H9 (cell line): Measurements from ENCODE around the gene ADCY5. TPM values are rescaled to one million over a fixed set of nuclear protein-coding genes. Genes with fewer than 3 reads are reported as not detected.
"Not testable (repeated sequence)": the region's sequence is repeated elsewhere in the genome, so short reads cannot be mapped to it uniquely, and the experiment has no call there.

Experiments
- DNase-seq: peaks from one replicate; pipeline ENCODE4 v3.0.0-alpha.2; 2017
- H2AFZ ChIP-seq: one replicate; pipeline ENCODE4 v1.6.1; 2013; ENCODE audit warnings: mild to moderate bottlenecking, low read length, control low read depth, moderate library complexity
- H2AK5ac ChIP-seq: 2 replicates; pipeline ENCODE4 v1.6.1; 2013; ENCODE audit warnings: low read length, control low read depth, mixed read lengths; ENCODE audit not compliant: insufficient read length
- H2BK120ac ChIP-seq: one replicate; pipeline ENCODE4 v1.6.1; 2013; ENCODE audit warnings: low read depth, mild to moderate bottlenecking, low read length, control low read depth, inconsistent platforms; ENCODE audit not compliant: poor library complexity, severe bottlenecking
- H2BK12ac ChIP-seq: 2 replicates; pipeline ENCODE4 v1.6.1; 2013; ENCODE audit warnings: low read length, control low read depth, mixed read lengths, low read depth; ENCODE audit not compliant: insufficient read length
- H2BK15ac ChIP-seq: 2 replicates; pipeline ENCODE4 v1.6.1; 2013; ENCODE audit warnings: low read depth, low read length, control low read depth
- H2BK20ac ChIP-seq: one replicate; pipeline ENCODE4 v1.6.1; 2013; ENCODE audit warnings: low read depth, mild to moderate bottlenecking, low read length, control low read depth, inconsistent platforms; ENCODE audit not compliant: poor library complexity, severe bottlenecking
- H2BK5ac ChIP-seq: 2 replicates; pipeline ENCODE4 v1.6.1; 2013; ENCODE audit warnings: low read length, control low read depth, mixed read lengths; ENCODE audit not compliant: insufficient read length
- H3K14ac ChIP-seq: 2 replicates; pipeline ENCODE4 v1.6.1; 2013; ENCODE audit warnings: low read length, control low read depth; ENCODE audit not compliant: insufficient read depth
- H3K18ac ChIP-seq: 2 replicates; pipeline ENCODE4 v1.6.1; 2013; ENCODE audit warnings: low read depth, mild to moderate bottlenecking, mixed read lengths, low read length, control low read depth; ENCODE audit not compliant: insufficient read length
- H3K23ac ChIP-seq: 2 replicates; pipeline ENCODE4 v1.6.1; 2013; ENCODE audit warnings: low read length, control low read depth, mixed read lengths, low read depth; ENCODE audit not compliant: insufficient read length
- H3K23me2 ChIP-seq: 2 replicates; pipeline ENCODE4 v1.6.1; 2013; ENCODE audit warnings: low read depth, mild to moderate bottlenecking, mixed read lengths, low read length, control low read depth; ENCODE audit not compliant: insufficient read length, poor library complexity, severe bottlenecking
- H3K27ac ChIP-seq: 2 replicates; pipeline ENCODE4 v1.5.1; 2013; ENCODE audit warnings: low read length, control low read depth, mixed read lengths, low read depth; ENCODE audit not compliant: insufficient read length
- H3K27me3 ChIP-seq: 2 replicates; pipeline ENCODE4 v1.6.1; 2013; ENCODE audit warnings: low read length, control low read depth, inconsistent platforms; ENCODE audit not compliant: insufficient read depth
- H3K4ac ChIP-seq: 2 replicates; pipeline ENCODE4 v1.6.1; 2013; ENCODE audit warnings: low read depth, mild to moderate bottlenecking, control low read depth, inconsistent platforms, low read length, moderate library complexity
- H3K4me1 ChIP-seq: 2 replicates; pipeline ENCODE4 v1.6.1; 2013; ENCODE audit warnings: low read length, control low read depth, inconsistent platforms; ENCODE audit not compliant: insufficient read depth
- H3K4me2 ChIP-seq: 2 replicates; pipeline ENCODE4 v1.6.1; 2013; ENCODE audit warnings: low read length, control low read depth, mixed read lengths; ENCODE audit not compliant: insufficient read length, insufficient read depth
- H3K56ac ChIP-seq: 2 replicates; pipeline ENCODE4 v1.6.1; 2013; ENCODE audit warnings: low read depth, mild to moderate bottlenecking, mixed read lengths, low read length, control low read depth; ENCODE audit not compliant: insufficient read length
- H3K79me1 ChIP-seq: 2 replicates; pipeline ENCODE4 v1.6.1; 2013; ENCODE audit warnings: low read depth, mild to moderate bottlenecking, moderate library complexity, low read length, control low read depth, inconsistent platforms; ENCODE audit not compliant: insufficient read depth, poor library complexity, severe bottlenecking
- H3K79me2 ChIP-seq: 2 replicates; pipeline ENCODE4 v1.6.1; 2013; ENCODE audit warnings: low read length, control low read depth, inconsistent platforms; ENCODE audit not compliant: insufficient read depth
- H3K9ac ChIP-seq: 2 replicates; pipeline ENCODE4 v1.6.1; 2013; ENCODE audit warnings: low read length, control low read depth, mixed read lengths; ENCODE audit not compliant: insufficient read length; ENCODE audit errors: extremely low read depth
- H3K9me3 ChIP-seq: one replicate; pipeline ENCODE4 v1.6.1; 2013; ENCODE audit warnings: low read depth, low read length, inconsistent platforms; ENCODE audit not compliant: control insufficient read depth
- H3T11ph ChIP-seq: one replicate; pipeline ENCODE4 v1.6.1; 2013; ENCODE audit warnings: mild to moderate bottlenecking, low read length, control low read depth, inconsistent platforms
- H4K20me1 ChIP-seq: one replicate; pipeline ENCODE4 v1.6.1; 2013; ENCODE audit not compliant: control insufficient read depth, insufficient read length, insufficient read depth
- H4K5ac ChIP-seq: 2 replicates; pipeline ENCODE4 v1.6.1; 2013; ENCODE audit warnings: low read depth, mild to moderate bottlenecking, mixed read lengths, low read length, control low read depth; ENCODE audit not compliant: insufficient read length
- H4K8ac ChIP-seq: replicated peaks from 2 replicates; pipeline ENCODE4 v1.6.1; 2013; ENCODE audit warnings: low read length, control low read depth, mixed read lengths, low read depth; ENCODE audit not compliant: insufficient read length
- H4K91ac ChIP-seq: 2 replicates; pipeline ENCODE4 v1.6.1; 2013; ENCODE audit warnings: low read depth, mild to moderate bottlenecking, moderate library complexity, mixed read lengths, low read length, control low read depth; ENCODE audit not compliant: insufficient read length
- H3K27ac Mint-ChIP-seq, 3 experiments: 2 replicates in 2 of 3; 3 replicates in 1 of 3; pipeline ENCODE4 v1.8.0; 2020 to 2021; ENCODE audit warnings: mixed read lengths in 3 of 3, mild to moderate bottlenecking in 1 of 3, moderate library complexity in 1 of 3
- H3K27me3 Mint-ChIP-seq: 2 replicates; pipeline ENCODE4 v1.8.0; 2021; ENCODE audit warnings: low read depth, mild to moderate bottlenecking, moderate library complexity, mixed read lengths
- H3K36me3 Mint-ChIP-seq, 3 experiments: 2 replicates in 2 of 3; 3 replicates in 1 of 3; pipeline ENCODE4 v1.8.0; 2020 to 2021; ENCODE audit warnings: low read depth in 3 of 3, mixed read lengths in 3 of 3; ENCODE audit not compliant: insufficient read depth in 1 of 3
- H3K4me1 Mint-ChIP-seq, 2 experiments: 2 replicates each; pipeline ENCODE4 v1.8.0; 2020; ENCODE audit warnings: mixed read lengths in 2 of 2
- H3K4me3 Mint-ChIP-seq, 2 experiments: 2 replicates in 1 of 2; 3 replicates in 1 of 2; pipeline ENCODE4 v1.8.0; 2020 to 2021; ENCODE audit warnings: mild to moderate bottlenecking in 2 of 2, mixed read lengths in 2 of 2, moderate library complexity in 1 of 2
- H3K9me3 Mint-ChIP-seq, 2 experiments: 2 replicates in 1 of 2; 3 replicates in 1 of 2; pipeline ENCODE4 v1.8.0; 2020; ENCODE audit warnings: mild to moderate bottlenecking in 2 of 2, mixed read lengths in 2 of 2, moderate library complexity in 1 of 2
- CTCF ChIP-seq: fragments of 200-600 bp; sonication (generic); conservative IDR thresholded peaks from 3 replicates; pipeline ENCODE4 v1.8.0; 2021; ENCODE audit warnings: antibody characterized with exemption, mild to moderate bottlenecking
- WGBS: extraction: QIAGEN DNeasy Blood & Tissue Kit; methylation state at CpG from one replicate; pipeline ENCODE4 v1.1.7; 2013; ENCODE audit warnings: missing lambda C conversion rate, low lambda C conversion rate, mixed read lengths; ENCODE audit not compliant: insufficient read length; ENCODE audit errors: extremely low coverage; 5-methylcytosine and 5-hydroxymethylcytosine counted together
- total RNA-seq: library from RNA; stranded (reverse); gene quantifications from 2 replicates; pipeline ENCODE4 v1.2.1, GENCODE V29; 2021

The ADCY5 gene
- total RNA-seq, 1 experiment from 2014 or later = 5.0 TPM

GRCh38 chr3:123488645-123489347 lies 39.9 kb upstream of the ADCY5 start:
- Mint-ChIP-seq H3K27me3 (peaks cover 3% of the 10 kb centered on the region; the same call in 1 of the 2 replicates), H3K36me3 (peaks cover 0 to 8% (median 0%) of the 10 kb centered on the region in 3 experiments; a peak in 4 of 7 replicates), H3K27ac (no peak overlapping the region), H3K4me3 (no peak overlapping the region; a peak in 1 of 5 replicates), H3K9me3 (no peaks in the 10 kb centered on the region; a peak in 1 of 5 replicates), H3K4me1 (peaks cover 0 to 2% of the 10 kb centered on the region in 2 experiments; a peak in 1 of 4 replicates)
- H3K9me3 ChIP-seq = no peaks in the 10 kb centered on the region
- H2BK5ac ChIP-seq = no peak overlapping the region
- WGBS = no CpG with 5 or more reads among the region's 5 CpGs
- H4K91ac ChIP-seq = no peak overlapping the region
- H2BK120ac ChIP-seq = no peak overlapping the region
- H2AFZ ChIP-seq = no peak overlapping the region
- H3K18ac ChIP-seq = no peak overlapping the region
- no peak overlapping the region for H4K5ac ChIP-seq
- no peak overlapping the region for H2BK20ac ChIP-seq
- no peak overlapping the region for H4K8ac ChIP-seq
- no peak for DNase-seq
- no peaks in the 10 kb centered on the region for H3K23me2 ChIP-seq
- H2BK15ac ChIP-seq = no peak overlapping the region
- H2BK12ac ChIP-seq = no peak overlapping the region
- H3K4me1 ChIP-seq = no peaks in the 10 kb centered on the region
- no peak overlapping the region for H3K56ac ChIP-seq
- H3K4ac ChIP-seq = no peak overlapping the region
- H3K9ac ChIP-seq = no peak overlapping the region
- TF ChIP-seq CTCF = no peak
- H3K27me3 ChIP-seq = no peaks in the 10 kb centered on the region
- no peaks in the 10 kb centered on the region for H4K20me1 ChIP-seq
- H3K79me2 ChIP-seq = no peaks in the 10 kb centered on the region
- no peak overlapping the region for H3T11ph ChIP-seq
- H3K14ac ChIP-seq = no peak overlapping the region
- no peaks in the 10 kb centered on the region for H3K79me1 ChIP-seq
- H3K4me2 ChIP-seq = no peak overlapping the region
- H3K27ac ChIP-seq = no peak overlapping the region
- no peak overlapping the region for H2AK5ac ChIP-seq
- H3K23ac ChIP-seq = no peak overlapping the region

GRCh38 chr3:123487063-123487462 lies 38.2 kb upstream of the ADCY5 start:
- H3K4me3 Mint-ChIP-seq, H3K27ac ChIP-seq, H3K4ac ChIP-seq, H4K5ac ChIP-seq, H3K4me2 ChIP-seq, H2AFZ ChIP-seq, H2BK20ac ChIP-seq, H3K9me3 ChIP-seq, H3K9me3 Mint-ChIP-seq, H4K8ac ChIP-seq, H2BK5ac ChIP-seq, H3K36me3 Mint-ChIP-seq, H2BK15ac ChIP-seq, H2AK5ac ChIP-seq, H3K18ac ChIP-seq, H3K79me2 ChIP-seq, H3K27me3 Mint-ChIP-seq, H3K14ac ChIP-seq, H3K27ac Mint-ChIP-seq, H3K23me2 ChIP-seq, H3K4me1 Mint-ChIP-seq, H3K4me1 ChIP-seq, H3K9ac ChIP-seq, H2BK120ac ChIP-seq, H3K23ac ChIP-seq, H3K56ac ChIP-seq, H3K79me1 ChIP-seq, H4K91ac ChIP-seq, H4K20me1 ChIP-seq, H3K27me3 ChIP-seq, H3T11ph ChIP-seq, H2BK12ac ChIP-seq, DNase-seq: not testable (repeated sequence)
- WGBS = no CpG with 5 or more reads among the region's 8 CpGs
